ENCODE results near the gene ROBO1. TPM values are rescaled to one million over a fixed set of nuclear protein-coding genes. Genes with fewer than 3 reads are reported as not detected.

The ROBO1 gene
- total and polyA plus RNA-seq, 2 experiments from 2014 or later, result 29.3 to 171 TPM

GRCh38 chr3:78642226-78643035 is 1125.4 kb downstream of the ROBO1 start:
- no peak overlapping the region for H3K27ac ChIP-seq
- H3K9me3 ChIP-seq (ENCODE audit: low read depth), result no peaks in the 10 kb centered on the region
- no peaks in the 10 kb centered on the region for H3K36me3 ChIP-seq
- peaks cover 19% of the 10 kb centered on the region for H3K4me1 ChIP-seq (ENCODE audit: low read depth)
- no peak for TF ChIP-seq CTCF (IDR thresholded peaks at IDR 0.05; ENCODE audit: low read depth, low read length)
- H3K4me3 ChIP-seq, result no peak overlapping the region
- H3K27me3 ChIP-seq, result no peaks in the 10 kb centered on the region
- DNase-seq (ENCODE audit: low read depth in 1 of 2, low spot score in 1 of 2), result no peak

- Histone ChIP-seq H3K4me3 (no peak overlapping the region), H3K27me3 (no peaks in the 10 kb centered on the region), H3K36me3 (no peaks in the 10 kb centered on the region), H3K9me3 (ENCODE audit: low read depth) (no peaks in the 10 kb centered on the region), H3K27ac (no peak overlapping the region), H3K4me1 (ENCODE audit: low read depth) (peaks cover 15% of the 10 kb centered on the region)
- no peak for DNase-seq (ENCODE audit: low read depth in 1 of 2, low spot score in 1 of 2)
- TF ChIP-seq CTCF (IDR thresholded peaks at IDR 0.05; ENCODE audit: low read depth, low read length), result no peak
These were observed 1126.1 kb downstream of the ROBO1 start for GRCh38 chr3:78641703-78642102.

- no peaks in the 10 kb centered on the region for H3K9me3 ChIP-seq (ENCODE audit: low read depth)
- H3K4me1 ChIP-seq (ENCODE audit: low read depth), result no peaks in the 10 kb centered on the region
- no peak for TF ChIP-seq CTCF (IDR thresholded peaks at IDR 0.05; ENCODE audit: low read depth, low read length)
- peaks cover 23% of the 10 kb centered on the region for H3K36me3 ChIP-seq
- H3K4me3 ChIP-seq, result no peak overlapping the region
- no peaks in the 10 kb centered on the region for H3K27me3 ChIP-seq
- no peak for DNase-seq (ENCODE audit: low read depth in 1 of 2, low spot score in 1 of 2)
- no peak overlapping the region for H3K27ac ChIP-seq
These were observed 1133.5 kb downstream of the ROBO1 start for GRCh38 chr3:78634316-78634715.

GRCh38 chr3:78633626-78634025 is 1134.2 kb downstream of the ROBO1 start:
- Histone ChIP-seq H3K27ac (no peak overlapping the region), H3K9me3 (ENCODE audit: low read depth) (no peaks in the 10 kb centered on the region), H3K4me3 (no peak overlapping the region), H3K36me3 (peaks cover 23% of the 10 kb centered on the region), H3K27me3 (no peaks in the 10 kb centered on the region), H3K4me1 (ENCODE audit: low read depth) (no peaks in the 10 kb centered on the region)
- no peak for DNase-seq (ENCODE audit: low read depth in 1 of 2, low spot score in 1 of 2)
- no peak for TF ChIP-seq CTCF (IDR thresholded peaks at IDR 0.05; ENCODE audit: low read depth, low read length)

- H3K9me3 ChIP-seq (ENCODE audit: low read depth), result no peaks in the 10 kb centered on the region
- H3K27ac ChIP-seq, result no peak overlapping the region
- DNase-seq (ENCODE audit: low read depth in 1 of 2, low spot score in 1 of 2), result no peak
- H3K27me3 ChIP-seq, result no peaks in the 10 kb centered on the region
- no peaks in the 10 kb centered on the region for H3K4me1 ChIP-seq (ENCODE audit: low read depth)
- H3K4me3 ChIP-seq, result no peak overlapping the region
- TF ChIP-seq CTCF (IDR thresholded peaks at IDR 0.05; ENCODE audit: low read depth, low read length), result no peak
- peaks cover 23% of the 10 kb centered on the region for H3K36me3 ChIP-seq
These were observed 1134.8 kb downstream of the ROBO1 start for GRCh38 chr3:78632925-78633553.

Measured in cardiac muscle cell (in vitro differentiated cells and primary cell).